Adrenal gland (tissue), 12 donors: Measurements from ENCODE around the gene ATP5MC3. TPM values are rescaled to one million over a fixed set of nuclear protein-coding genes. Genes with fewer than 3 reads are reported as not detected.

Experiments
- DNase-seq, 7 donors: peaks; one replicate each; pipeline ENCODE4 v3.0.0-alpha.2; 2019 to 2020
- H3K27ac ChIP-seq, 5 donors: fragments of 200-600 bp; sonication (generic) in 4 of 5; 1 replicate in 3 of 5; 2 replicates in 2 of 5; pipeline versions ENCODE4 v1.5.1 to v1.8.0; 2016 to 2020; ENCODE audit warnings: mild to moderate bottlenecking in 1 of 5
- H3K27me3 ChIP-seq: fragments of 200-600 bp; 2 replicates; pipeline ENCODE4 v1.8.0; 2021
- H3K36me3 ChIP-seq, 2 donors: fragments of 200-600 bp; replicated peaks in 1 of 2; 1 replicate in 1 of 2; 2 replicates in 1 of 2; pipeline versions ENCODE4 v1.5.1 to v1.8.0; 2018 to 2022
- H3K4me1 ChIP-seq, 2 donors: fragments of 200-600 bp; replicated peaks in 1 of 2; 1 replicate in 1 of 2; 2 replicates in 1 of 2; pipeline versions ENCODE4 v1.5.1 to v1.8.0; 2018 to 2021
- H3K4me3 ChIP-seq, 4 donors: fragments of 200-600 bp; sonication (generic) in 3 of 4; one replicate each; pipeline ENCODE4 v1.5.1; 2016 to 2018
- H3K9me3 ChIP-seq, 3 donors: fragments of 200-600 bp; sonication (generic) in 1 of 3; replicated peaks in 1 of 3; 1 replicate in 2 of 3; 2 replicates in 1 of 3; pipeline versions ENCODE4 v1.5.1 to v1.8.0; 2016 to 2021
- WGBS, 4 donors: extraction: QIAGEN DNeasy Blood & Tissue Kit in 2 of 4; methylation state at CpG; one replicate each; pipeline versions ENCODE4 v1.1.5 to v1.1.7; 2013 to 2017; 5-methylcytosine and 5-hydroxymethylcytosine counted together
- intact Hi-C, 2 donors: fragments of 100-400 bp; cut with DNase I; formaldehyde crosslinking; loops; one replicate each; pipeline versions ENCODE4 v1.14.1 to v1.15.0; 2022 to 2023
- microRNA counts, 2 donors: library from miRNA; unstranded; fragments of <30 nt; microRNA quantifications; one replicate each; lab custom pipeline; 2016
- microRNA-seq, 3 donors: library from miRNA; unstranded; fragments of <30 nt; microRNA quantifications; one replicate each; pipeline ENCODE4, GENCODE V29; 2017 to 2020
- polyA plus RNA-seq, 3 donors: library from polyadenylated mRNA; stranded (reverse); fragments of 200-250 nt in 2 of 3; fragments of 350-450 nt in 1 of 3; fragmentation: Illumina TruSeq in 1 of 3; extraction: RNeasy Lipid Tissue Mini Kit (QIAGEN cat#74804) in 1 of 3; gene quantifications; one replicate each; pipeline ENCODE4 v1.2.3, GENCODE V29; 2013 to 2014
- small RNA-seq, 2 donors: library from RNA; depleted of rRNA; stranded (forward); fragments of <200 nt; gene quantifications; one replicate each; pipeline ENCODE3, GENCODE V24; 2016
- total RNA-seq, 9 donors: library from RNA; depleted of rRNA in 4 of 9; stranded (reverse); fragments of >200 nt in 4 of 9; fragments of 120-200 nt in 1 of 9; fragmentation: NEBNext Ultra II Directional in 1 of 9; extraction: Animal tissue kit (Norgen Biotek cat#: 25700) in 1 of 9; gene quantifications; one replicate each; pipeline versions ENCODE4 v1.1.0 to v1.2.4, GENCODE V29; 2013 to 2023
- TF ChIP-seq, protein P1 (sequence below), 6 experiments: fragments of 450-650 bp in 4 of 6; fragments of 200-600 bp in 2 of 6; sonication (generic) in 1 of 6; IDR thresholded peaks; 1 replicate in 5 of 6; 2 replicates in 1 of 6; pipeline versions ENCODE4 v1.5.1 to v1.8.0; 2016 to 2021; ENCODE audit warnings: antibody characterized with exemption in 6 of 6, mild to moderate bottlenecking in 2 of 6, moderate library complexity in 1 of 6
- donor health status: healthy with polysubstance abuse.
- donor health status: Bipolar disorder and iron deficiency.
- donor health status: DM: yes; HTN: yes; CAD: no.
- donor health status: DM: no; HTN: no; CAD: no.
- donor health status: DM: no; HTN: no; CAD: no.
- donor health status: DM: yes; HTN: yes; CAD: no.

Gene ATP5MC3
- total and polyA plus RNA-seq, 12 donors = 100 to 273 (median 189) TPM

DNA sequence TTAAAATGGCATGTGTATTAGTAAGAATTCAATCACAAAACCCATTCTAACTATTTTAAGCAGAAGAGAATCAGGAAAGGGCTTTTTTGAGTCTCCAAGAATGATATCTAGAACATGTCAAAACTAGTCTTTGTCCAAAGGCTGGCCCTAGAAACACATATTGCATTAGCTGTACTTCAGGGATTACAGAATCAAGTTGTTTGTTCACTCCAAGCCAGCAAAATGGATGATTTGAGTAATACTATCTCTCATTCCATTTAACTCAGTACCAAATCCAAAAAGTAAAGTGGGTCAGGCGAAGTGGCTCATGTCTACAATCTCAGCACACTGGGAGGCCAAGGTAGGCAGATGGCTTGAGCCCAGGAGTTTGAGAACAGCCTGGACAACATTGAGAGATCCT, 54.8 kb downstream of the ATP5MC3 start:
- no peak for DNase-seq
- H3K4me3 ChIP-seq = no peak overlapping the region
- no peak overlapping the region for H3K27ac ChIP-seq
- H3K9me3 ChIP-seq = no peaks in the 10 kb centered on the region
- intact Hi-C loops = no loop called here
- WGBS, 4 donors = 94 to 100% (median 97%) methylated on average over 1 of the region's 1 CpG
- TF ChIP-seq, protein P1, sequence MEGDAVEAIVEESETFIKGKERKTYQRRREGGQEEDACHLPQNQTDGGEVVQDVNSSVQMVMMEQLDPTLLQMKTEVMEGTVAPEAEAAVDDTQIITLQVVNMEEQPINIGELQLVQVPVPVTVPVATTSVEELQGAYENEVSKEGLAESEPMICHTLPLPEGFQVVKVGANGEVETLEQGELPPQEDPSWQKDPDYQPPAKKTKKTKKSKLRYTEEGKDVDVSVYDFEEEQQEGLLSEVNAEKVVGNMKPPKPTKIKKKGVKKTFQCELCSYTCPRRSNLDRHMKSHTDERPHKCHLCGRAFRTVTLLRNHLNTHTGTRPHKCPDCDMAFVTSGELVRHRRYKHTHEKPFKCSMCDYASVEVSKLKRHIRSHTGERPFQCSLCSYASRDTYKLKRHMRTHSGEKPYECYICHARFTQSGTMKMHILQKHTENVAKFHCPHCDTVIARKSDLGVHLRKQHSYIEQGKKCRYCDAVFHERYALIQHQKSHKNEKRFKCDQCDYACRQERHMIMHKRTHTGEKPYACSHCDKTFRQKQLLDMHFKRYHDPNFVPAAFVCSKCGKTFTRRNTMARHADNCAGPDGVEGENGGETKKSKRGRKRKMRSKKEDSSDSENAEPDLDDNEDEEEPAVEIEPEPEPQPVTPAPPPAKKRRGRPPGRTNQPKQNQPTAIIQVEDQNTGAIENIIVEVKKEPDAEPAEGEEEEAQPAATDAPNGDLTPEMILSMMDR (IDR thresholded peaks at IDR 0.05) = no peak
- H3K27me3 ChIP-seq = no peaks in the 10 kb centered on the region
- peaks cover 0 to 10% of the 10 kb centered on the region in 2 donors for H3K4me1 ChIP-seq
- H3K36me3 ChIP-seq = peaks cover 0 to 10% of the 10 kb centered on the region in 2 donors

MicroRNAs within 50 kb of the gene (microRNA counts, 767-probe panel; counts per million panel counts)
- microRNA hsa-miR-933 (lab: Ali Mortazavi, UCI) = 0 counts per million in 2 donors

Small RNA genes within 50 kb of the gene (microRNA-seq; reads per million reads assigned to microRNA genes)
- gene MIR933 = 1.5 to 3.6 (median 2.8) reads per million in 3 donors

Small RNA genes within 50 kb of the gene (small RNA-seq; reads per million reads assigned to genes)
- gene MIR933 = 0 reads per million in 2 donors

Other genes with a start within 250 kb of the ATP5MC3 start
- 10 to 100 TPM; 17.7 to 40.0 (median 22.3) TPM for gene CHN1, start 176.3 kb downstream of the ATP5MC3 start, total RNA-seq
- 10 to 100 TPM in 2 of 3 donors, 1 to 10 TPM in 1; 7.6 to 34.2 (median 11.9) TPM for gene CHN1, start 176.3 kb downstream of the ATP5MC3 start, polyA plus RNA-seq
- gene ATF2, start 13.5 kb downstream of the ATP5MC3 start, total RNA-seq = 10 to 100 TPM; 34.3 to 59.0 (median 52.7) TPM
- 10 to 100 TPM; 16.5 to 60.1 (median 20.9) TPM for gene ATF2, start 13.5 kb downstream of the ATP5MC3 start, polyA plus RNA-seq